DOHH2 (cell line): ENCODE data around the gene FOXG1.

Source experiments
- H3F3A ChIP-seq: fragments of 200-600 bp; sonication (generic), shearing (Covaris generic); 2 replicates; pipeline ENCODE4 v1.6.0; 2016; ENCODE audit warnings: antibody characterized with exemption, mild to moderate bottlenecking; ENCODE audit not compliant: control insufficient read depth, insufficient read depth
- H3K27ac ChIP-seq: fragments of 200-600 bp; sonication (generic); 2 replicates; pipeline ENCODE4 v1.5.1; 2014; ENCODE audit warnings: low read depth, mild to moderate bottlenecking, low read length, moderate library complexity
- H3K27me3 ChIP-seq: fragments of 200-600 bp; sonication (generic); 2 replicates; pipeline ENCODE4 v1.6.1; 2014; ENCODE audit warnings: mild to moderate bottlenecking, low read length, mixed read lengths; ENCODE audit not compliant: control insufficient read depth
- H3K36me3 ChIP-seq: fragments of 200-600 bp; sonication (generic); 2 replicates; pipeline ENCODE4 v1.6.1; 2014; ENCODE audit warnings: mild to moderate bottlenecking, low read length, moderate library complexity, mixed read lengths; ENCODE audit not compliant: control insufficient read depth
- H3K4me1 ChIP-seq: fragments of 200-600 bp; sonication (generic); 2 replicates; pipeline ENCODE4 v1.6.1; 2014; ENCODE audit warnings: mild to moderate bottlenecking, low read length, mixed read lengths; ENCODE audit not compliant: control insufficient read depth
- H3K4me2 ChIP-seq: fragments of 200-600 bp; sonication (generic); 2 replicates; pipeline ENCODE4 v1.6.0; 2014; ENCODE audit warnings: mild to moderate bottlenecking, low read length, moderate library complexity
- H3K4me3 ChIP-seq: fragments of 200-600 bp; sonication (generic); 2 replicates; pipeline ENCODE4 v1.5.1; 2014; ENCODE audit warnings: mild to moderate bottlenecking, low read length, mixed read lengths
- H3K79me2 ChIP-seq: fragments of 200-600 bp; sonication (generic); 2 replicates; pipeline ENCODE4 v1.6.1; 2014; ENCODE audit warnings: mild to moderate bottlenecking, low read length, mixed read lengths; ENCODE audit not compliant: control insufficient read depth
- H3K9me2 ChIP-seq: fragments of 200-600 bp; sonication (generic); replicated peaks from 2 replicates; pipeline ENCODE4 v1.6.1; 2014; ENCODE audit warnings: mild to moderate bottlenecking, low read length, mixed read lengths; ENCODE audit not compliant: control insufficient read depth
- H3K9me3 ChIP-seq: fragments of 200-600 bp; sonication (generic); 2 replicates; pipeline ENCODE4 v1.6.1; 2014; ENCODE audit warnings: antibody characterized with exemption, low read length, mixed read lengths; ENCODE audit not compliant: control insufficient read depth, insufficient read depth
- H4K20me1 ChIP-seq: fragments of 200-600 bp; sonication (generic); 2 replicates; pipeline ENCODE4 v1.6.0; 2014; ENCODE audit warnings: low read depth, mild to moderate bottlenecking, antibody characterized with exemption, low read length, moderate library complexity; ENCODE audit not compliant: control insufficient read depth, insufficient read depth
- EZH2phosphoT487 ChIP-seq: fragments of 200-600 bp; sonication (generic); IDR thresholded peaks from 2 replicates; pipeline ENCODE4 v1.6.1; 2017; ENCODE audit warnings: borderline replicate concordance, mild to moderate bottlenecking, antibody characterized with exemption, low read length, moderate library complexity, mixed read lengths
- TF ChIP-seq, protein P1 (sequence below): fragments of 200-600 bp; sonication (generic); IDR thresholded peaks from one replicate; pipeline ENCODE4 v1.5.1; 2014; ENCODE audit warnings: antibody characterized with exemption, mild to moderate bottlenecking, low read depth, low read length; ENCODE audit not compliant: poor library complexity, severe bottlenecking

The FOXG1 gene

DNA sequence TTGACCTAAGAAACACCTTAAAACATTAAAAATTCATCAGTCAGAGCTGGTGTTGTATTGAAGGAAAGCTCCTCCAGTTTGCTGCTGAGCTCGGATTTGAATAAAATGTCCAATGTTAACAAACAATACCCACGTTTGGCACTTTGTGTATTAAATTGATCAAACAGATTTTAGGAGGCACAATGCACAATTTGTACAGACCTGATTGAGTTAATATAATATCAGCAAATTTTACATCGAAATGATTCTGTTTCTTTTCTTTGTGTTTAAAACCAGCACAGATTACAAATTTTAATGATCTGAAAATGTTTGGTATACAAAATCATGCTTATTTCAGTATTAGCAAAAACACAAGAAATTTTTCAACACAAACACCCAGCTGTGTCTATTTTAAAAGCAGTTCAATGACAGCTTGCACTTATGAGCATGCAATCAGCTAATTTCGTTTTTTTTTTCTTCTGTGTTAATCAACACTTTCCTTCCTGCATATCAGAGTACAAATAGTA lies 2.8 kb upstream of the FOXG1 start:
- no peaks in the 10 kb centered on the region for H3K27me3 ChIP-seq
- H3K4me2 ChIP-seq = no peak overlapping the region
- no peaks in the 10 kb centered on the region for H3F3A ChIP-seq
- H3K79me2 ChIP-seq = no peaks in the 10 kb centered on the region
- H3K27ac ChIP-seq = no peak overlapping the region
- no peaks in the 10 kb centered on the region for H3K9me2 ChIP-seq
- no peak for TF ChIP-seq EZH2phosphoT487
- TF ChIP-seq, protein P1, sequence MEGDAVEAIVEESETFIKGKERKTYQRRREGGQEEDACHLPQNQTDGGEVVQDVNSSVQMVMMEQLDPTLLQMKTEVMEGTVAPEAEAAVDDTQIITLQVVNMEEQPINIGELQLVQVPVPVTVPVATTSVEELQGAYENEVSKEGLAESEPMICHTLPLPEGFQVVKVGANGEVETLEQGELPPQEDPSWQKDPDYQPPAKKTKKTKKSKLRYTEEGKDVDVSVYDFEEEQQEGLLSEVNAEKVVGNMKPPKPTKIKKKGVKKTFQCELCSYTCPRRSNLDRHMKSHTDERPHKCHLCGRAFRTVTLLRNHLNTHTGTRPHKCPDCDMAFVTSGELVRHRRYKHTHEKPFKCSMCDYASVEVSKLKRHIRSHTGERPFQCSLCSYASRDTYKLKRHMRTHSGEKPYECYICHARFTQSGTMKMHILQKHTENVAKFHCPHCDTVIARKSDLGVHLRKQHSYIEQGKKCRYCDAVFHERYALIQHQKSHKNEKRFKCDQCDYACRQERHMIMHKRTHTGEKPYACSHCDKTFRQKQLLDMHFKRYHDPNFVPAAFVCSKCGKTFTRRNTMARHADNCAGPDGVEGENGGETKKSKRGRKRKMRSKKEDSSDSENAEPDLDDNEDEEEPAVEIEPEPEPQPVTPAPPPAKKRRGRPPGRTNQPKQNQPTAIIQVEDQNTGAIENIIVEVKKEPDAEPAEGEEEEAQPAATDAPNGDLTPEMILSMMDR = no peak
- no peaks in the 10 kb centered on the region for H3K4me1 ChIP-seq
- H4K20me1 ChIP-seq = no peaks in the 10 kb centered on the region
- peaks cover 14% of the 10 kb centered on the region; the same call in 1 of the 2 replicates for H3K9me3 ChIP-seq
- no peak overlapping the region for H3K4me3 ChIP-seq
- no peaks in the 10 kb centered on the region for H3K36me3 ChIP-seq

DNA sequence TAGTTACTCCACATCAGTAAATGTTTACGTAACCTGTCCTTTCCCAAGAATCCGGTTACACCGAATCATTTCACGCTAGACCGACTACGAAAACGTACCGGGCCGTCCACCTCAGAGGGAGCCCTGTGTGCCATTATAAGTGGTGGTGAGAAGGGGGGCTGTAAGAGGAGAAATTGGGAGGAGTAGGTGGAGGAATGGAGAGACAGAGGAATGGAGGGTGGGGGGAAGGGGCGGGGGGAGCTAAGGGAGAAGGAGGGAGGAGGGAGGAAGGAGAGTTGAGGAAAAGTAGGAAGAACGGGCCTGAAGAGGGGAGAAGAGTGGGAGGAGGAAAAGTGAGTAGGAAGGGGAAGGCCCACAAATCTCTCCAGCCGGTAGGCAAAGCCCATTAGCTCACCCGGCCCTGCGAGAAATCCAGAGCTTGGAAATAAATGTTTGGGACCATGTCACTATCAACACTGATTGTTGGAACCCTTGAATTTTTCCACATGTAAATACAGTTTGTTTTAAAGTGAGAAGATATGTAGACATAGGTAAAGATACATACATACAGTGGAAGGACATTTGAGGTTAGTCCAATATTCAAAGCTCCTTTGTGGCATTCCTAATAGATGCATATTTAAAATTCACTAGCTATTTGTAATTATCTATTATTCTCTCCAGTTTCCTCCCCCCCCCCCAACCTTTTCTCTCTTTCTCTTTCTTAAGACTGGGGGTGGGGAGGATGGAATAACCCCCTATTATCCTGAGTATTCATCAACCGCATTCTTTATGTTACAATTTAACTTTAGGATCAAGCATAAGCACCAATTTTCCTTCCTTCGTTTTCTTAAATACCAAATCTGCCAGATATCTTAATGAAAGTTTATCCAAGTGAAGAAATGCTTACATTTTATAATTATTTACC lies 2.1 kb upstream of the FOXG1 start:
- Histone ChIP-seq H3K27ac (no peak overlapping the region), H3K36me3 (no peaks in the 10 kb centered on the region), H3K27me3 (no peaks in the 10 kb centered on the region), H3K9me3 (peaks cover 14% of the 10 kb centered on the region; the same call in 1 of the 2 replicates), H3K79me2 (no peaks in the 10 kb centered on the region), H3K9me2 (no peaks in the 10 kb centered on the region), H3F3A (no peaks in the 10 kb centered on the region), H3K4me2 (no peak overlapping the region), H4K20me1 (no peaks in the 10 kb centered on the region), H3K4me3 (no peak overlapping the region), H3K4me1 (no peaks in the 10 kb centered on the region)
- TF ChIP-seq EZH2phosphoT487 = no peak
- TF ChIP-seq, protein P1 = no peak

DNA sequence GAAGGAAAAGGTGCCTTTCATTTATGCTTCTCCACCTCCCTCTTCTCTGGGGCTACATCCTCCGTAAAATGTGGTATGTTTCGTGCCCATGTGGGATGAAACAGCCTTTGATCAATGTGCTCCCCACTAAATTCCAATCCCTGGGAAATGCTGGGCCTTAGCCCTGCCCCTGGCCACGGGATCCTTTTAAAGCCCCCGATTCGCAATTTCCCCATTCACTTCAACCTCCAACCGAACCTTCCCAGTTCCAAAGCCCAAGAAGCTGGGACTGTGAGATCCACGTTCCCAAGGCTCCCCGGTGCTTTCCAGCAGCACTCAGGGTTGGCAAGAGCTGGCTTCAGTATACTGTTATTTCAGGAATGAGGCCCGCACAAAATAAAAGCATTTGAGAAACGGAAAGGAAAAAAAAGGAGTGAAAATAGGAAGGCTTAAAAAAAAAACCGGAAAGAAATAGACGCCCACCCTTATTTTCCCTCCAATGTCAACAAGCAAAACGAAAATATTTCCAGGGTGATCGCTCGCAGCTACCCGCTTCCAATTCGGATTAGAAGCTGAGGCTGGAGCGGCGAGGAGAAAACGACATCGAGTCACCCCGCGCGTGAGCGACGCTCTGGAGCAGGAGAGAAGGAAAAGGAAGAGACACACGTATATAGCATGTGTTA lies 1.3 kb upstream of the FOXG1 start:
- H3K4me2 ChIP-seq = no peak overlapping the region
- H3K27me3 ChIP-seq = no peaks in the 10 kb centered on the region
- H3K27ac ChIP-seq = no peak overlapping the region
- H3K79me2 ChIP-seq = no peaks in the 10 kb centered on the region
- H4K20me1 ChIP-seq = no peaks in the 10 kb centered on the region
- TF ChIP-seq, protein P1 = no peak
- no peak for TF ChIP-seq EZH2phosphoT487
- H3K4me1 ChIP-seq = no peaks in the 10 kb centered on the region
- no peaks in the 10 kb centered on the region for H3K36me3 ChIP-seq
- H3K9me2 ChIP-seq = no peaks in the 10 kb centered on the region
- H3K9me3 ChIP-seq = peaks cover 14% of the 10 kb centered on the region; the same call in 1 of the 2 replicates
- no peak overlapping the region for H3K4me3 ChIP-seq
- no peaks in the 10 kb centered on the region for H3F3A ChIP-seq
